Measurements from ENCODE around the gene PDZRN3. TPM values are rescaled to one million over a fixed set of nuclear protein-coding genes. Genes with fewer than 3 reads are reported as not detected.

PDZRN3 gene
- total RNA-seq, 1 experiment from 2014 or later = 5.9 TPM

DNA sequence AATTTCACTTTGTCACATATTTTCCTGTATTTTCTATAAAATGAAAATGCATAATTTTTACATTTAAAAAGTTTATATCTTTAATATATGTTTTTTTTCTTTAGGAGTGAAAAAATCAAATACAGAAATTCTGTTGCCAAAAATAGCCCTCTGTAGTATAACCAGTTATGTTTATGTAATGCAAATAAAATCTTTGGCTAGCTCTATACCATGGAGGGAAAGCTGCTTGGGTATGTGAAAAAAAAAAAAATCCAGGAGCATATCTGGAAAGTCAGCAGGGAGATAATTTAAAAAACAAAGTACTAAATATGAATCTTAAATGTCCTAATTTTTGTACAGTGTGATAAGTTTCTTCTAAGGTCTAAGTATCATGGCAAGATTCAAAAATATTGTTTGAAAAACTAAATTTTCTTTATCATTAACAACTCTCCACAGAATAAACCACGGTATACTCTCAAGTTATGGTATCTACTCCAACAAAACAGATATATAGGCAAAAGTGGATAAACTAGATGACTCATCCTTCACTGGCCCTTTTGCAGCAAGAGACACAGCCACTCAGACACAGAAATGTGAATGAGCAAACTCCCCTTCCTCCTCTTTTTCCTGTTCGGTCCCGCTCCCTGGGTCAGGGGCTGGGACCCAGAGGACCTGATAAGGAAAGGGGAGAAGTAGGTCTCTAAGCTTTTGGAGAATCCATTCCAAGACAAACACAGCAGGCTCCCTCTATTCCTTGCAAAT, 66.6 kb downstream of the PDZRN3 start:
- Histone ChIP-seq H3K79me2 (ENCODE audit: insufficient read depth, low read length) (no peaks in the 10 kb centered on the region), H2BK5ac (ENCODE audit: insufficient read length, low read length) (no peak overlapping the region), H4K91ac (ENCODE audit: insufficient read length, low read depth, low read length) (no peak overlapping the region), H3K56ac (ENCODE audit: insufficient read length, low read depth, low read length) (no peak overlapping the region), H3K27ac (ENCODE audit: insufficient read length, low read depth, low read length) (no peak overlapping the region), H2BK12ac (ENCODE audit: insufficient read length, low read depth, low read length) (no peak overlapping the region), H3T11ph (ENCODE audit: low read length) (no peak overlapping the region), H3K18ac (ENCODE audit: insufficient read length, low read depth, low read length) (no peak overlapping the region), H2BK120ac (ENCODE audit: low read depth, low read length, poor library complexity, severe bottlenecking) (no peak overlapping the region), H3K9ac (ENCODE audit: extremely low read depth, insufficient read length, low read length) (no peak overlapping the region), H2AK5ac (ENCODE audit: insufficient read length, low read length) (no peak overlapping the region), H2BK15ac (ENCODE audit: low read depth, low read length) (no peak overlapping the region), H3K4me1 (ENCODE audit: insufficient read depth, low read length) (peaks cover 10% of the 10 kb centered on the region), H3K4me2 (ENCODE audit: insufficient read depth, insufficient read length, low read length) (peak overlapping the region; percentile 23), H3K4ac (ENCODE audit: low read depth, low read length) (no peak overlapping the region), H4K20me1 (ENCODE audit: control insufficient read depth, insufficient read depth, insufficient read length) (no peaks in the 10 kb centered on the region), H2AFZ (ENCODE audit: low read length) (no peak overlapping the region), H3K9me3 (ENCODE audit: control insufficient read depth, low read depth, low read length) (no peaks in the 10 kb centered on the region), H3K27me3 (ENCODE audit: insufficient read depth, low read length) (peaks cover 10% of the 10 kb centered on the region; the same call in 1 of the 2 replicates), H4K5ac (ENCODE audit: insufficient read length, low read depth, low read length) (no peak overlapping the region), H3K23me2 (ENCODE audit: insufficient read length, low read depth, low read length, poor library complexity, severe bottlenecking) (no peaks in the 10 kb centered on the region), H3K23ac (ENCODE audit: insufficient read length, low read depth, low read length) (no peak overlapping the region), H3K14ac (ENCODE audit: insufficient read depth, low read length) (no peak overlapping the region), H2BK20ac (ENCODE audit: low read depth, low read length, poor library complexity, severe bottlenecking) (no peak overlapping the region), H4K8ac (replicated peaks; ENCODE audit: insufficient read length, low read depth, low read length) (no peak overlapping the region), H3K79me1 (ENCODE audit: insufficient read depth, low read depth, low read length, poor library complexity, severe bottlenecking) (peaks cover 3% of the 10 kb centered on the region)
- Mint-ChIP-seq H3K4me1 (peaks cover 29 to 37% of the 10 kb centered on the region in 2 experiments), H3K27me3 (ENCODE audit: low read depth) (peaks cover 60% of the 10 kb centered on the region), H3K27ac (no peak overlapping the region), H3K9me3 (no peaks in the 10 kb centered on the region), H3K36me3 (ENCODE audit: insufficient read depth in 1 of 3, low read depth in 3 of 3) (no peaks in the 10 kb centered on the region), H3K4me3 (no peak overlapping the region)
- WGBS (ENCODE audit: extremely low coverage, insufficient read length, low lambda C conversion rate) = no CpG with 5 or more reads among the region's 3 CpGs
- TF ChIP-seq, protein P1, sequence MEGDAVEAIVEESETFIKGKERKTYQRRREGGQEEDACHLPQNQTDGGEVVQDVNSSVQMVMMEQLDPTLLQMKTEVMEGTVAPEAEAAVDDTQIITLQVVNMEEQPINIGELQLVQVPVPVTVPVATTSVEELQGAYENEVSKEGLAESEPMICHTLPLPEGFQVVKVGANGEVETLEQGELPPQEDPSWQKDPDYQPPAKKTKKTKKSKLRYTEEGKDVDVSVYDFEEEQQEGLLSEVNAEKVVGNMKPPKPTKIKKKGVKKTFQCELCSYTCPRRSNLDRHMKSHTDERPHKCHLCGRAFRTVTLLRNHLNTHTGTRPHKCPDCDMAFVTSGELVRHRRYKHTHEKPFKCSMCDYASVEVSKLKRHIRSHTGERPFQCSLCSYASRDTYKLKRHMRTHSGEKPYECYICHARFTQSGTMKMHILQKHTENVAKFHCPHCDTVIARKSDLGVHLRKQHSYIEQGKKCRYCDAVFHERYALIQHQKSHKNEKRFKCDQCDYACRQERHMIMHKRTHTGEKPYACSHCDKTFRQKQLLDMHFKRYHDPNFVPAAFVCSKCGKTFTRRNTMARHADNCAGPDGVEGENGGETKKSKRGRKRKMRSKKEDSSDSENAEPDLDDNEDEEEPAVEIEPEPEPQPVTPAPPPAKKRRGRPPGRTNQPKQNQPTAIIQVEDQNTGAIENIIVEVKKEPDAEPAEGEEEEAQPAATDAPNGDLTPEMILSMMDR (conservative IDR thresholded peaks at IDR 0.05) = no peak
- no peak for DNase-seq

All from H9 (cell line).